ENCODE measurements around the gene LRP1B.

LRP1B gene

GRCh38 chr2:141557329-141558095 is 573.3 kb downstream of the LRP1B start:
- peak; percentile 56 for DNase-seq

GRCh38 chr2:141555876-141556470 is 574.8 kb downstream of the LRP1B start:
- no peak for DNase-seq

- DNase-seq, result peak; percentile 54
Observed at GRCh38 chr2:141554810-141555209, 576.0 kb downstream of the LRP1B start.

DNA sequence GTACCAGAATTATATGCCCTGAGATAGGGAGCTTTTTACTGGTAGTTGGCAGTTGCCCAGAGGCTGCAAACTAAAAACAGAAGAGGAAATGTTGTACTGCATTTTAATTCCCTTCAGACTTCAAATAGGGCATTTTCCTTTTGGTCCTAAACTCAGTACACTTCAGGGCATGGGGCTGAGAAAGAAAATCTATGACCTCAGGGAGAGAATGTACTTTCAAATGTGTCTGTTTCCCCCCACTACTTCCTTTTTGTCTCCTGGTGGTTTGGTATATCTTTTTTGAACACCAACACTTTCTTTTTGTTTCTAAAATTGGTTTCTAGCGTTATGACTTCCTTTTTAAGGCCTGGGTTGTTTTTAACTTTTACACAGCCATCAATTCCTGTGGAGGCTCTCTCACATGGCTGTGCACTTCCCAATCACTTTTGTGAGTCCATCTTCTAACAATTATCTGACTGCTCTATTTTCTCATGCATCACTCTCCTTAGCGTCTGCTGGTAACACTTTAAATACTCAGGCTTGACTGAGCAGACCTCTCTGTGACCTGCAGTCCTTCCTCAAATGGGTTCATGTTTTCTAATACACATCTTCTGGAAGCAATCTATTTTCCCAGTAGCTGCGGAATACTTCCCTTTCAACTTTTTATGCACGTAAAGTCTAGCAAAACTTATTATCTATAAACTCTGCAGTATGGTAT is 596.0 kb downstream of the LRP1B start:
- no peak for DNase-seq

DNA sequence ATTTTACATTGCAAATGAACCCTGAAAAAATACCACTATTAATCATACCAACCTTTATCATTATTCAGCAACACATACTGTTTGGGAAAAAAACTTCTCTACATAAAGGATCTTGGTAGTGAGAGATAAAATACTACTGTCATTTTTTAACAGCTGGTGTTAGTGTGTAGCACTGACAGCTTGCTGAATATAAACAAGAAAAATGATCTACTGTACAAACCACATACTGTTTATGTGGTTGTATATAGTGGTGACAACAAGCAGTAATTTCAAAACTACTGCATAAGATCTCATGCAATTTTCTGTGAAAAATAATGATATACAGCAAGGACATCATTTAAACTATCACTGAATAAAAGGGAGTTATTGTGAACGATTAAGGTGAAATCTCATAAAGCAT is 601.2 kb downstream of the LRP1B start:
- DNase-seq, result no peak

DNA sequence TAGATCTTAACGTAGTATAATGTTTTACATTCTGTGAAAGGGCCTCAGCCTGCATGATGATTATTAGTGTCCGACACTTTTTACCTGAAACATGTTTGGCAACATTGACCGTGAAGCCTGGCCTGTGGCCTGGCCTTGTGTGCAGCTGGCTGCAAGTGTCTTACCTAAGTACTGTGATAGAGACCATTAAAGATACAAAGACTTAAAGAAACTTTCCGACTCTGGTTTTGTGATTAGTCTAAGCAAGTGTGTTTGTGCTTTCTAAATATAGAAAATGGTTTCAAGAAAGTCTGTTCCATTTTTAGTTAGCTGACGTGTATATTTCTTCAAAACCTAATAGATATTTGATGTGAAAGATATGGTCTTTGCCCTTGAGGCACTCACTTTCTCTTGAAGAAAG is 601.8 kb downstream of the LRP1B start:
- no peak for DNase-seq

GRCh38 chr2:141526760-141527159 is 604.1 kb downstream of the LRP1B start:
- no peak for DNase-seq

- DNase-seq, result no peak
Observed at GRCh38 chr2:141524777-141525176, 606.0 kb downstream of the LRP1B start.

GRCh38 chr2:141523199-141523598 is 607.6 kb downstream of the LRP1B start:
- DNase-seq, result no peak

- DNase-seq, result no peak
Observed at GRCh38 chr2:141522702-141523101, 608.1 kb downstream of the LRP1B start.

DNA sequence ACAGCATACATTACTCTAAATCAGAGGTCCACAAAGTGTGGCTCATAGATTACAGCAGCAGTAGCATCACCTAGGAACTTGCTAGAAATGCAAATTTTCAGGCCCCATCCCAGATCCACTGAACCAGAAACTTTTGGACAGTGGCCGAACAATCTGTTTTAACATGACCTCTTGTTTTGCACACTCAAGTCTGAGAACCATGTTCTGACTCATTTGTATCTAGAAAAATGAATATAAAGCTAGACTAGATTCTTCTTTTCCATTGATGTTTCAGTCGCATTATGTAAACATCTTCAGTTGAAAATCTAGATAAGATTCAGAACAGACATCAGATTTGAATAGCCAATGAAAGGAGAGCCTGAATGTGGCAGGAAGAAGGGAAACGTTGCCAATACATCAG is 608.8 kb downstream of the LRP1B start:
- no peak for DNase-seq

DNA sequence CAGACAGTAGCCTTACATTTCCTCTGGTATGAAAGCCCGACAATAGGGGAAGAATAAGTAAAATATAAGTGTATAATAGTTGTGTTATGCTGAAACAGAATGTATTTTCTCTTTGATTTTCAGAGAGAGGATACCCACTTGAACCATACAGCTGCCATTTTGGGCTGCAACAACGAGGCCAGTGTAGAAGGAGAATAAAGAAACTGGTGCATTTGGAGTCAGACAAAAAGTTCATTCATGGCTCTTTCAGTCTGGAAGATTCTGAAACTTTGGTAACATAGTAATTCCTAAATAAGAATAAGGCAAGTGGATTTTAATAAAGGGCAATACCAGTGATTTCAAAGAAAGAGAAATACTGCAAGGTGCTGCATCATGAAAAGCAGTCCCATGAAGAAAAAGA is 610.9 kb downstream of the LRP1B start:
- DNase-seq, result no peak

GRCh38 chr2:141517852-141518421 is 612.9 kb downstream of the LRP1B start:
- no peak for DNase-seq

DNA sequence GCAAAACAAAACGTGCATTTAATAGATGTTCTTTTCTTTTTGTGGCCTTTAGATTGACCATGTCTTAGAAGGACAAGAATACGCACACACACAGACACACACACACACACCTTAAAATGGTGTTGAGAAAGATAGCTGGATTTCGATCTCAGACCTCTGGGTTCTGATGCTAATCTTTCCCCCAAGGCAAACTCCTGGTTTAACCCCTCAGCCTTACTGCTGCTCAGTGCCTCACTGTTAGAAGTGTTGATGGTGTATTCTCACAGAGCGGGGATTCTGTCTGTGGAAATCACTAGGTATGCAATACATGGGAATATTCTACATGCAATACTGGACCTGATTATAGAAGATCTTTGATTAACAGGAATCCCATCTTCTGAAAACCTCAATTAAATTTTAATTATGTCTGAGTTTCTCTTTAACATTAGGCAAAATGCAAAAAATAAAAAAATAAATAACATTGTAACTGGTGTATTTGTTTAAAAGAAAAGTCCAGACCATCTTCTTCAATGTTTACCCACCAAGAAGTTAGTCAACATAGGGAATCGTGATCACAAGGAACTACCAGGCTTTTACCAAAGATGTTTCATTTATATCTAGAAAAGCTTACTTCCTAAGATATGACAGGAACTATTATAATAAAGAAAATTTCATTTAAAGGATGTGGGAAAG is 613.5 kb downstream of the LRP1B start:
- peak; percentile 57 for DNase-seq

DNA sequence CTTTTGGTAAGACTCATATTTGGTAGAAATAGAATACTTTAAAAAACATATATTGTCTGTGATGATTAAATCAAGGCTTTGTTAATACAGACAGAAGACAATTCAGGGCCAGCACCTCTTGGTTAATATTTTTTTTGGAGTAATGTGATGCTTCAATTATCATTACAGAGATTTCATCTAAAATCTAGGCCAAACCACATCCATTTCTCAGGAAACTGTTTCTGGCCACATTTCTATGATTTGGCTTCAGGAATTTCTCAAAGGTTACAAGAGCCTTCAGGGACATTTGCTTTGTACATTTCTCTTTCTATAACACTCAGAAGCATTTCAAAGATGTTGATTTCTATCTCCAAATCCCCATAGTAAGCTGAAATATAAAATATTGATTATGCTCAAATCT is 614.9 kb downstream of the LRP1B start:
- no peak for DNase-seq

DNA sequence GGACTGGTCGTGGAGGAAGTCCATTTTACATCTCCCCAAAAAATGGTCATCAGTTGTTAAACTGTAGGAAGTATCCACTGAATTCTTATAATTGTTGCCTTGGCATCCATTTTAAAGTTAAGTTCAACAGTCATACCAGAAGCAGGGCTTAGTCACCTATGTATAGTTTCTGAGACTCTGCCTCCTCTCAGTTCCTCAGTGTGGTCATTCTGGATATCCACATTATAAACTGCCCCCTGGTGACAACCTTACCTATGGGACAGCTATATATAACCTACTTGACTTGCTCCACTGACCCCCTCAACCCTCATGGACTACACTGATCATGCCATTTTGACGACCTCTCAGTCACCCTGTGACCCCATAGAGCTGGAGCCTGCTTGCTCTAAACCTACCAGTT is 617.0 kb downstream of the LRP1B start:
- no peak for DNase-seq

GRCh38 chr2:141508806-141509595 is 621.8 kb downstream of the LRP1B start:
- no peak for DNase-seq

DNA sequence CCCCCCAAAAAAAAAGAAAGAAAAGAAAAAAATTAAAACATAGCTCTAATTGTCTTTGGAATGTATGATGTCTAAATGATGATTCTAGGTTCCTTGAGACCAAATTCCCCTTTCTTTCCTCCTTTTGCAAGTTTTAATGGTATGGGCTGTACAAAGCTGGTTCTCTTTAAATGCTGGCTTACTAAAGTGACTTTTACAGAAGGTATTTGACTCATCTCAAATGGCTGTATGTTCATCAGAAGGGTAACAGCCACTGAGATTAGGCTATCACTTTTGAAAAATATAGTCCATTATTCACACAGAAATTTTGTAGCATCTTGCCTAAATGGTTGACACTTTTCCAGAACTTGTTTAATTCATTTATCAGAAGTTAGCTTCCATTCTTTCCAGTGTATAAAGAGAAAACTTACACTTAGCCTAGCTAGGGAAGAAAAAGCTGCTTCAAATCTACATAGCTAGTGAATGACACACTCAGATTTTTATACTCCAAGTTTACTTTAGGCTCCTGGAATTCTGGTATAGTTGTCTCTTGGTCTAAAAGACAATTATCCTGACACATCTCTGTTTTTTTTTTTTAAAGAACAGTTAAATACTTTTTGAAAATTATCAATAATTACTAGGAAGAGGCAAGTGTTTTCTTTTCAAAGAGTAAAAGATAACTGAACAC is 622.6 kb downstream of the LRP1B start:
- no peak for DNase-seq

GRCh38 chr2:141506135-141506534 is 624.7 kb downstream of the LRP1B start:
- no peak for DNase-seq

DNA sequence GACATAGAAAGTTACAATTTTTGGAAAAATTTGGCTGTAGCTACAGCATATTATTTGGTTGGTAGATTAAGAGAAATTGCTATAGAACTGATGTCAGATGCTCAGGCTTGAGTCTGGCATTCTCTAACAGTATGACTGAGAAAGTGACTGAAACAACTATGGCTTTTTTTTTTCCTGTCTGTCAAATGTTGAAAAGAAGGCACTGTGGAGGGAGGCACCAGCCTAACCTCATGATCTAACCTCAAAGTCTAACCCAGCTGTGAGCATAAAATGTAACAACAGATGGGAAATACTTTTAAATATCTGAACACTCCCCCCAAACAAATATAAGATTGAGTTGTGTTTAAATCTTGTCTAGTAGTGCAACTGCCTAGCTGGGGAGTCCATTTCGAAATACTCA is 629.1 kb downstream of the LRP1B start:
- no peak for DNase-seq

- DNase-seq, result no peak
Observed at GRCh38 chr2:141499123-141499522, 631.7 kb downstream of the LRP1B start.

- no peak for DNase-seq
Observed at GRCh38 chr2:141498561-141498960, 632.3 kb downstream of the LRP1B start.
